NCI-H1417 treated with DMSO at 0.1 percent for 48 hours (cell line): ENCODE results near the gene PRDM16.

Experiments
- DNase-seq: peaks from one replicate; lab custom pipeline; 2025; lab: John Stamatoyannopoulos, UW

PRDM16 gene

DNA sequence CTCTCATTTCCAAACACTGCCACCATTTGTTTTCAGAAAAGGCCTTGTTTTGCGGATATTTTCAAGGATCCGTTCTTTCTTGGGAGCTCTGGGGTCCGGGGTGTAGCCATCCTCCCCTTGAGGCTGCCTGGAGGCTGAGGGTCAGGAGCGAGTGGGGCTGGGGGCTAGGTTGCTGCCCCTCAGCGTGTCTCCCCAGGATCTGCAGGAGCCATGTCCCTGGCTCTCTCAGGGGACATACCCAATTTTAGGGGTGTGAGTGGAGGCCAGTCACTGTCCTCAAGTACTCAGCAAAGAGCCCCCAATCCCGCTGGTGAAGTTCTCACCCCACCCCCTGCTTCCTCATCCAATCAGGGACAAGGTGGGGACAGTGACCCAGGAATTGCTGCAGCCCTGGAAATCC lies 15.0 kb upstream of the PRDM16 start:
- no peak for DNase-seq

- no peak for DNase-seq
Observed at GRCh38 chr1:3054474-3054873, 14.5 kb upstream of the PRDM16 start.

DNA sequence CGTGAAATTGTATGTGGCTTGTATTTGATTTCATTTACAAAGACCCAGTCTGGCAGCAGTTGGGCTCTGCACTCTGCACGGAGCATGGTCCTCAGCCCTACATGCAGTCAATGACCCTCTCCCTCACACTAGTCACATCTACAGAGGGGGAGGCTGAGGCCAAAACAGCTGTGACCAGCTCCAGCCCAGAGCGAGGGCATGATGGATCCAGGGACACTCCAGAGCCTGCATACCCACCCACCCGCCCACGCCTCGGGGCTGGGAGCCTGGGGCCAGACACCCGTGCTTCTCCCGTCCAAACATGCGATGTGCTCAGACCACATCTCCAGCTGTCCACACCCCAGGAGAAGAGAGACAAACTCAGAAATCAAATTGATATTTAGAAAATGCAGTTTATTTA lies 14.0 kb upstream of the PRDM16 start:
- DNase-seq, result no peak

- DNase-seq, result no peak
Observed at GRCh38 chr1:3056641-3057040, 12.4 kb upstream of the PRDM16 start.

DNA sequence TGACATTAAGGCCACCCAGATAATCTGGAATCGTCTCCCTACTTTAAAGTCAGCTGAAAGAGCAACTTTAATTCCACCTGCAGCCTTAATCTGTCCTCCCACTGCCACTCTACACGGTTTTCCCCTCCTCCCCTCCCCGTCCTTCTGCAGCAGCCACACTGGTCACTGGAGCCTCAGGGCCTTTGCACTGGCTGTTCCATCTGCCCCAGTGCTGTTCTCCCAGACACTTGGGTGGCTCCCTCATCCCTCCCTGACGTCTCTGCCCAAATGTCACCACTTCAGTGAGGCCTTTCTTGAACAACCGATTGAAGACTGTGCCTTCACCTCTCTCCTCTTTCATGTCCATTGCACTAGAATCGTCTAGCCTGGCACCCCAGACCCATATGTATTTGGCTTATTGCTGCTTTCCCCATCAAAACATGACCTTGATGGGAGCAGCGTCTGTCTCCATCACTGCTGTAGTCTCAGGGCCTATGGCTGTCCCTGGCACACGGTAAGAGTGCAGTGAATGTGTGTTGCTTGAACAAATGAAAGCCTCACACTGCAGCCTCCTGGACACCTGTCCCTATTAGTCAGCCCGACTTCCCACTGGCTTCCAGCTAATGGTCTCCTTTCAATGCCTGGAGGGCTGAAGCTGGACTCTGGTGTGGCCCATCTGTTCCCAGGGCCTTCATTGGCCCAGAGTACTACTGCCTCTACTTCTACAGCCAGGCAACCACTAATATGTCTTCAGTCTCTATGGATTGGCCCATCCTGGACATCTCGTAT lies 10.6 kb upstream of the PRDM16 start:
- DNase-seq, result no peak

DNA sequence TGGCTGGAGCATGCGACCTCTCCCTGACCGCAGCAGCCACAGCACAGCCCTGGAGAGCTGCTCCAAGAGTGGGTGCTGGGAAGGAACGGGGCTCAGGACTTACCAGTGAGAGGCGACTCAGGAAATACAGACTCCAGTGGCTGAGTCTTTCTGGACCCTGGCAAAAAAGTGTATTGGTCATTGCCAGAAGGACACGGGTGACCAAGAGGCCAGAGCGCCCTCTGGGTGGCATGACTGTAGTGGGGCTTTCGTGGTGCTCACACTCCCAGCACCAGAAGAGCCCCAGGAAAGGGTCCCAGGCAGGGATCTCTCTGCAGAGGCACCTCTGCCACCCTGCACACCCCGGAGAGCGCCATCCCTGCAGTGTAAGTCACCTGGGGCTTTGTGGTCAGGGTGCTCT lies 8.9 kb upstream of the PRDM16 start:
- DNase-seq, result no peak

DNA sequence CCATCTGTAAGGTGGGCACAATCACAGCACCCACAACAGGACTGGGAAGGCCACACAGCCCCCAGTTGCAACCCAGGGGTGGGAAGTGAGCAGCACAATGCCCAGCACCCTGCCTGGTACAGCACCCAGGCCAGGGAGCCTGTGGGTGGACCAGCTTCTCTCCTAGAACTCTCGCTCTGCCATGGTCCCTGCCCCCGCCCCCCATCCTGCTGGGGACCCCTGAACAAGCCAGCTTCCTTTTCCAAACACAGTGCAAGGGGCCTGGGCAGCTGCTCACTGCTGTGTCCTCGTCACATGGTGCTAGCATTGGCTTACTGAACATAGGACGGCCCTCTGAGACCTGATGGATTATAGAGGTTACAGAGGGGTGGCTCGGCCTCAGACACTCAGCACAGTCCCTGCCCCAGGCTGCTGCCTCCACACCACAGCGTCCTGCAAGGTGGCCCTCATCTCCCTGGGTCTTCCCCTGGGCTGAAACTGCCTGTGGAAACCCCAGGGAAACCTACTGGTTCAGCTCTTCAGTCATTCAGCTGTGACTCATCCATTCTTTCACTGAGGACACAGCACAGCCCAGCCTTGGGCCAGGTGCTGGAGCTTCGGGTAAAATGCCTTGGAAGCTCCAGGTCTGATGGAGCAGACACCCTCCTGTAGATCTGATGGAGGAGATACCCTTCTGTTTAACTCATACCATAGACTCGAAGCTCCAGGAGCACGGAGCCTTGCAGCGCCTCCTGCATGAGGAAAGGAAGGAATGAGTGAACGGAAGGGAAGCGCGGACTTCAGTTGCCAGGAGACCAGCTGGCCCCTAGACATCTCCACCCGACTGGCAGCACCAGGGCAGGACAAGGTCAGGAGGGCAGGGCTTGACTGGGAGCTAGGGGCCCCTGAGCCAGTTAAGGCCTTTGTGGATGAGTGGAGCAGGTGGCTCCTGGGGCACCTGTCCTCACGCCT lies 8.1 kb upstream of the PRDM16 start:
- no peak for DNase-seq

- no peak for DNase-seq
Observed at GRCh38 chr1:3061566-3061965, 7.4 kb upstream of the PRDM16 start.

DNA sequence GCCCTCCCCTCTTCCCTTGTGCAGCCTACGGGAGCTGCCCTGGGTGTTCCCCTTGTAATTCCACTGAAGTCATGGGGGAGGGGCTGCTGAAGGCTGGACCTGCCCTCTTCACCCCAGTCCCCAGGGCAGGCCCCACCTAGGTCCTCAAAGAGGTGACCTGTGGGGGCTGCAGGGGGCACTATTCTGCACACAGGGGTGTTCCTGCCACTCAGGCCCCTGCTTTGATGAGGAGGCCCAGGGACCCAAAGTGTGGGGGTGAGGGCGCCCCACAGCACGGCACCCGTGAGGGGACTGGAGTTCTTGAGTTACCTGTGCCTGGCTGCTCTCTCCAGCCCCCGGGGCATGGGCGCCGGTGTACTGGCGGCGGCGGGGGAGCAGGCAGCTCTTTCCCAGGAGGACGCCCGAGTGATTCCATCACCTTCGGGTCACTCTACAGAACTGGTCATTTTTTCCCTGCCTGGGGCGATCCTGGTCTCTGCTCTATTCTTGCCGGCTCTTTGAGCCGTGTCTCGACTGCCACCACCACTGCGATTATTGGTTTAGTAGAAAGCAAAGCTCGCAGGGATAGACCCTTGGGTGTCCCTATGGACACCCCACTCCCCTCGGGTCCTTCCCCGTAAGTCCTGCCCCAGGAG lies 6.9 kb upstream of the PRDM16 start:
- DNase-seq, result no peak

DNA sequence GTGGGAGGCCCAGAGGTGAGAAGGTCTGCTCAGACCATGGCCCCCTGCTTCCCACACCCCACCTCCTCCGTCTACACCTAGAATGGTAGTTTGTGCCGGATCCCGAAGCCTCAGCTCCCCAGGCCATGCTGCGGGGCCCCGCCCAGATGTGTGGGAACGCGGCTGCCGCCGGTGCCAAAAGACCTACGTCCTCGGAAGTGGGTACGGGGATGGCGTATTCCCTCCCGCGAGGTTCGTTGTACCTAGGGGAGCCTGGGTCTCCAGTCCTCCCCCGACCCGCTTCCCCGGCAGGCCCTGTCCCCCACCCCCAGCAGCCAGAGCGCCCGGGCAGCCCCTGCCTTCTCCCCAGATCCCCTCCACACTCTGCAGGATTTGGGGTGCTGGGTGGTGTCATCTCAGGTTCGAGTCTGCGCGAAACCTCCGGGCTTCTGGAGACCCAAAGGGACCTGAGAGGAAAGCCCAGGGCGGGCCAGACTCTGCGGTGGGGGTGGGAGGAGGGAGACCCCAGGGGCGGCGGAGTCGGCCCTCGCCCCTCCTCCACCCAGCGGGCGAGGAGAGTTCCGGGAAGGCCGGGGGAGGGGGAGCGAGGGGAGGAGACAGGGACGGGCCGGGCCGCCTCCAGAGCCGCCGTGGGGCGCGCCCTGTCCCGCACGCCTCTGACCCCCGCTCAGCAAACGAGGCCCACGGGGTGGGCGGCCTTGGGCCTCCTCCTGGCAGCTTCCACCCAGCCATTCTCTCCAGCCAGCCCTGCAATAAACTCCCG lies 6.2 kb upstream of the PRDM16 start:
- DNase-seq, result no peak

- DNase-seq, result no peak
Observed at GRCh38 chr1:3063379-3064295, 5.4 kb upstream of the PRDM16 start.

- no peak for DNase-seq
Observed at GRCh38 chr1:3064296-3064850, 4.6 kb upstream of the PRDM16 start.

DNA sequence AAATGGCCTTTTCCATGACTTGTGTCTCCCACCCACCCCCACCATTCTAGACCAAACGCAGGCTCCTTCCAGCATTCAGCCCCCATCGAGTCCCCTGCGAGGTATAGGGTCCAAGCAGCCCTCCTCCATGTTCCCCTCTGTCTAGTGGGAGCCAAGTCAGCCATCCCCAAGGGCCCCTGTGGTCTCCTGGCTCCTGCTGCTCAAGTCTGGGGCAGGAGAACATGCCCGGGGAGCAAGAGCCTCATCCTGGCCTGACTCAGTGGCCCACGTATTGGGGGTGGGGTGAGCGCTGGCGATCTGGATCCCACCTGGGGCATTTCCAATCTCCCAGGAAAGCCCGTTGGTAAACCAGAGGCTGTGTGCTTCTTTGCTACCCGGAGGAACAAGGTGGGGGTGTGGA lies 4.1 kb upstream of the PRDM16 start:
- DNase-seq, result no peak

DNA sequence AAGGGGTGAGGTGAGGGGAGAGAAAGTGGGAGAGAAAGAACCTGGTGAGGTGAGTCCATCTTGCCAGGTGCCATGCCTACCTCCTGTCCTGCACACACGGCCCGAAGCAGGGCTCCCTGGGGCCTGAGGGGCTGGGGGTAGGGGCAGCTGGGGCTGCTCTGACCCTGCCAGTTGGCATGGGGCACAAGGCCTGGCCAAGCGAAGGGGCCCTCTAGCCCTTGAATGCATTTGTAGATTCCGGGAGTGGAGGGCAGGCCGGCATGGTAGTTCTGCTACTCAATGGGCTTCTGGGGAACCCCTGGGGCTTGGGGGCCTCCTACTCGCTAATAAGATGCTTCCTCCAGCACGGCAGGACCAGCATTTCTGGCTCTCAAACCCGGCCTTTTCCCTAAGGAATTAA lies 3.6 kb upstream of the PRDM16 start:
- DNase-seq, result no peak

GRCh38 chr1:3065797-3066196 lies 3.2 kb upstream of the PRDM16 start:
- DNase-seq, result no peak

GRCh38 chr1:3066250-3066711 lies 2.7 kb upstream of the PRDM16 start:
- no peak for DNase-seq

GRCh38 chr1:3066826-3067225 lies 2.2 kb upstream of the PRDM16 start:
- DNase-seq, result no peak

DNA sequence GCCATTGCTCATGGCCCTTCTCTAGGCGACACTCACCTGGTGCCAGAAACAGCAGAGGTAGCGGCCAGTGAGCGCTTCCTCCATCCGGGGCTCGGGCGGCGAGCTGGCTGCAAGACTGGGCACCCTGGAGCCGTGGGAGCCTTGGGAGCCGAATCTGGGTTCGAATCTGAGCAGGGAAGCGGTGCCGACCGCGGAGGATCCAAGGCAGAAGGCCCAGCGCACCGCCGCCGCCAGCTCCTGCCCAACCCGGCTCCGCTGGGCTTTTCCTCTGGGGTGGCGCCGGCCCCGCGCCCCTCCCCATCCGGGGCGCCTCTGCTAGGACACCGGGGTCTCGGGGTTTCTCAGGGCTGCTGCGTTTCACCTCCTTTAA lies 1.7 kb upstream of the PRDM16 start:
- no peak for DNase-seq

DNA sequence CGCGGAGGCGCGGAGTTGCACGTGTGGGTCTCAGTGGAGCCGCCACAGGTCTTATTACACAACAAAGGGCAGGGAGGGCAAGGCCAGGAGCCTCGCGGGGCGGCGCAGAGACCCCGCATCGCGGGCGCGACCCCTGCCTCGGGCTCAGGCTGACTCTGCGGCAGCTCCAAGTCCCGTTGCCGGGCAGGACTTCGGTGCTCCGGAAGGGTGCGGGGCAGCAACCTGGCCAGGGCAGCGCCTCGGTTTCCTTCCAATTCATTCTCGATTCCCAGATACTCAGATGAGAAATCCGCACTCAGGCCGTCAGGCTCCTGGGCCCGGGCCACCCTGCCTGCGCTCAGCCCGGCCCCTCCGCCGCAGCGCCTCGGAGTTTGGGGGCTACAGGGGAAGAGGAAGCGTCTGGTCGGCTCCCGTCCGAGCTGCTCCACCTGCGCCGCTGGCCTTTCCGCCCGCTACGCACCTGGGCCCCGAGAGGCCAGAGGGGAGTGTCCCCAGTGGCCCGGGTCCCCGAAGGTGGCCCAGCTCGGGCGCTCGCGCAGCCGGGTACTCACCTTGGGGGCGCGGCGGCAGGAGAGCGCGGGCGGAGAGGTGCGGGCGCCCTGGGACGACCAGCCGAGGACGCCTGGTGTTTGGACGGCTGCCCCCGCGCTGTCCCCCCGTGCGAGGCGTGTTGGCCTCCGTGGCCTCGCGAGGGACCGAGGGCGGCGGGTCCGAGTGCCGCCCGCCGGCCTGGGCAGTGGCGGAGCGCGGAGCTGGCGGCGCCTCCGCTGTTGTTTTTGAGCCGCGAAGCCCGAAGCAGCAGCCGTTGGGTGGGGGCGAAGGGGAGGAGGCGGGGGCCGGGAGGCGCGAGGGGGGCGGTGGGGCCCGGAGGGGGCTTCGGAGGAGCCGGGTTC lies 1.1 kb upstream of the PRDM16 start:
- no peak for DNase-seq
